Upper lobe of right lung (tissue), 1 donor: ENCODE results near the gene MRPS23. TPM values are rescaled to one million over a fixed set of nuclear protein-coding genes. Genes with fewer than 3 reads are reported as not detected.

Experiments
- ATAC-seq: fragments of 200-7000 bp; cut with Tn5 transposase; one replicate; pipeline ENCODE4 v1.9.1; 2020; ENCODE audit warnings: mild to moderate bottlenecking, moderate library complexity
- DNase-seq: peaks from one replicate; pipeline ENCODE4 v3.0.0-alpha.2; 2020
- H3K27ac ChIP-seq: fragments of 200-600 bp; one replicate; pipeline ENCODE4 v1.8.0; 2022
- H3K27me3 ChIP-seq: fragments of 200-600 bp; one replicate; pipeline ENCODE4 v1.8.0; 2022; ENCODE audit warnings: mild to moderate bottlenecking
- H3K36me3 ChIP-seq: fragments of 200-600 bp; one replicate; pipeline ENCODE4 v1.8.0; 2022
- H3K4me1 ChIP-seq: fragments of 200-600 bp; one replicate; pipeline ENCODE4 v1.8.0; 2022
- H3K4me3 ChIP-seq: fragments of 200-600 bp; one replicate; pipeline ENCODE4 v1.8.0; 2022; ENCODE audit warnings: mild to moderate bottlenecking
- H3K9me3 ChIP-seq: fragments of 200-600 bp; one replicate; pipeline ENCODE4 v1.8.0; 2022
- intact Hi-C: fragments of 100-400 bp; cut with DNase I; formaldehyde crosslinking; loops from one replicate; pipeline ENCODE4 v1.11.0; 2022
- total RNA-seq: library from RNA; stranded (reverse); fragmentation: NEBNext Ultra II Directional; extraction: Animal tissue kit (Norgen Biotek cat#: 25700); gene quantifications from one replicate; pipeline ENCODE4 v1.2.1, GENCODE V29; 2021
- TF ChIP-seq, protein P1 (sequence below): fragments of 200-600 bp; IDR thresholded peaks from one replicate; pipeline ENCODE4 v1.8.0; 2022; ENCODE audit warnings: antibody characterized with exemption
- donor health status: DM: no; HTN: yes; CAD: no; lungs with severe emphysema.

The MRPS23 gene
- total RNA-seq, 1 donor from 2014 or later: 36.0 TPM

DNA sequence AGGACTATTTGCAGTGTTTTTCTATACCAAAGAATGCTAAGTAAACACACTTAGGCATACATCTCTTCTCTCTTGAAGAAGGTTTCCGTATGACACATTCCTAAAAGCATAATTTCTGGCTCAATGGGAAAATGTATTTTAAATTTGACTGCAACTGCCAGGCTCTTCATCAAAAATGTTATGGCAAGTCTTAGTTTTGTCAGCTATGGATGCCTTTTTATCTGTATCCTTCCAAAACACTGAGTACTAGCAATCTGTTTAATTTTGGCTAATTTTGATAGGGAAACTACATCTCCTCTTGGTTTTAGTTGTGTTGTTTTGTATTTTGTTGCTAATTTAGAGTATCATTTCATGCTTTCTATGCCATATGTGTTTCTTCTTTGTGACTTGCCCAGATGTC is 35.4 kb downstream of the MRPS23 start:
- Histone ChIP-seq H3K27ac (no peak overlapping the region), H3K27me3 (no peaks in the 10 kb centered on the region), H3K4me1 (peaks cover 16% of the 10 kb centered on the region), H3K4me3 (no peak overlapping the region), H3K36me3 (no peaks in the 10 kb centered on the region), H3K9me3 (no peaks in the 10 kb centered on the region)
- DNase-seq (no peak), ATAC-seq (no peak)
- TF ChIP-seq, protein P1, sequence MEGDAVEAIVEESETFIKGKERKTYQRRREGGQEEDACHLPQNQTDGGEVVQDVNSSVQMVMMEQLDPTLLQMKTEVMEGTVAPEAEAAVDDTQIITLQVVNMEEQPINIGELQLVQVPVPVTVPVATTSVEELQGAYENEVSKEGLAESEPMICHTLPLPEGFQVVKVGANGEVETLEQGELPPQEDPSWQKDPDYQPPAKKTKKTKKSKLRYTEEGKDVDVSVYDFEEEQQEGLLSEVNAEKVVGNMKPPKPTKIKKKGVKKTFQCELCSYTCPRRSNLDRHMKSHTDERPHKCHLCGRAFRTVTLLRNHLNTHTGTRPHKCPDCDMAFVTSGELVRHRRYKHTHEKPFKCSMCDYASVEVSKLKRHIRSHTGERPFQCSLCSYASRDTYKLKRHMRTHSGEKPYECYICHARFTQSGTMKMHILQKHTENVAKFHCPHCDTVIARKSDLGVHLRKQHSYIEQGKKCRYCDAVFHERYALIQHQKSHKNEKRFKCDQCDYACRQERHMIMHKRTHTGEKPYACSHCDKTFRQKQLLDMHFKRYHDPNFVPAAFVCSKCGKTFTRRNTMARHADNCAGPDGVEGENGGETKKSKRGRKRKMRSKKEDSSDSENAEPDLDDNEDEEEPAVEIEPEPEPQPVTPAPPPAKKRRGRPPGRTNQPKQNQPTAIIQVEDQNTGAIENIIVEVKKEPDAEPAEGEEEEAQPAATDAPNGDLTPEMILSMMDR: no peak
- intact Hi-C loops: no loop called here

DNA sequence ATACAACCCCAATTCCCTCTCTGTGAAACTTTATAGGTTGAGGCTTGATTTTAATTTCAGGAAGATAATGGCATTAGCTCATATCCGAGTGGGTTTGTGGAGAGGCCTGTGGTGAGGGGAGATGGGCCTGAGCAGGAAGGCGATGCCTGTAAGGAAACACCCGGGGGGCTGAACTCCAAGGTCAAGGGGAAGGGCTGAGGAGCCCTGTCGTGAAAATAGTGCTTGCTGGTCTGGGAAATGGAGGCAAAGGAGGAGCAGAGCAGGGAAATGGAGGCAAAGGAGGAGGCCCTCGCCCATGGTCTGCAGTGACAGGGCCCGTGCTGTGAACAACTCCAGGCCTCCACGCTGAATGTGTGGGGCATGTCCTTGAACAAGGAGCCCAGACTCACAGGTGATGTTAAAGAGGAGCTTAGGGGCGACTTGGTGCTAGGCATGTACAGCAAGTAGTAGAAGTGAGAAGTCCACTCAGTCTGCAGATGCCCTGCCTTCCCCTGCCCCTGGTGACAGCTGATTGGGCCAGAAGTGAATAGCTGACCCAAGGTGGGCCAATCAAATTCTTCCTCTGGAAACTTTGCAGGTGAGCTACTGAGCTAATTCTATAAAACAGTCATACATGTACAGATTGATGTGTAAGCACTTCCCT is 38.1 kb downstream of the MRPS23 start:
- Histone ChIP-seq H3K27me3 (no peaks in the 10 kb centered on the region), H3K4me3 (no peak overlapping the region), H3K36me3 (no peaks in the 10 kb centered on the region), H3K9me3 (no peaks in the 10 kb centered on the region), H3K4me1 (peaks cover 16% of the 10 kb centered on the region), H3K27ac (no peak overlapping the region)
- ATAC-seq (no peak), DNase-seq (no peak)
- TF ChIP-seq, protein P1: no peak
- intact Hi-C loops: no loop called here

DNA sequence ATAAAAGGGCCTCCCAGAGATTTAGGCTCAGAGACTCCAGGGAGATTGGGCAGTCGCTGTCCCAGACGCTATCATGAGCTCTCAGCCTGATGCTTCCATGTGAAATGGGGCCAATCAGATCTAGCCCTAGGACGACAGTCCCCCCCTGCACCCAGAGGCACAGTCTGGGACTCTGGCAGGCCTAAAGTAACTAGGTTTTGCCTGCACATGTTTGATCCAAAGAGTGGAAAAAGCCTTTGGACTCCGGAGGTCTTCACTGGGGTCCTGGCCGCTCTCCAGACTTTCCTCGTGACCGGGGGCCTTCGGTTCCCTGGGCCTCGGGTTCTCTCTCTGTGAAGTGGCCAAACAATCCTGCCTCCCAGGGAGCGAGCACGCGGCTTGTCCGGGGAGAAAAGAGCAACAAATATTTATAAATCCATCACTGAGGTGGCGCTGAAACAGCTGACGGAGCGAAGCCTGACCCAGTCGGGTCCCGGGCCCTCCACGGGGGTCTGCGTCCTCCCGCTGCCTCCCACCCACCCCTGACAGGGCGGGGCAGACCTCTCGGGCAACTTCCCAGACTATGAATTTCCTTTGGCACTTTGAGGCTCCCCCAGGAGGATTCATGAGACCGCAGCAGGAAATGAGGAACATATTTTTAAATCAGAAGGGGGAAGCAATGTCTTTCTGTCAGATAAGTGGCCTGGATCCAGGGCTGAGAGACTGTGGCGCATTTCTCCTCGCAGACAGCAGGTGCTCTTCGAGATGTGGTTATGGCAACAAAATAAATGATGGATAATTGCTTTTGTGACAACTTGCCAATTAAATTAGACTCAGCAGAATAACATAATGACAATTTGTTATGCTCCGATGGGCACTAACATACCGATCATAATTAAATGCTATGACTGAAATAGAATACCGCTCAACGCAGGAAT is 38.9 kb downstream of the MRPS23 start:
- peak overlapping the region; percentile 25 for H3K4me3 ChIP-seq
- DNase-seq (no peak), ATAC-seq (peak; percentile 64)
- TF ChIP-seq, protein P1: no peak
- no peaks in the 10 kb centered on the region for H3K27me3 ChIP-seq
- no peaks in the 10 kb centered on the region for H3K9me3 ChIP-seq
- intact Hi-C loops: no loop called here
- peaks cover 16% of the 10 kb centered on the region for H3K4me1 ChIP-seq
- no peaks in the 10 kb centered on the region for H3K36me3 ChIP-seq
- peak overlapping the region; percentile 51 for H3K27ac ChIP-seq

DNA sequence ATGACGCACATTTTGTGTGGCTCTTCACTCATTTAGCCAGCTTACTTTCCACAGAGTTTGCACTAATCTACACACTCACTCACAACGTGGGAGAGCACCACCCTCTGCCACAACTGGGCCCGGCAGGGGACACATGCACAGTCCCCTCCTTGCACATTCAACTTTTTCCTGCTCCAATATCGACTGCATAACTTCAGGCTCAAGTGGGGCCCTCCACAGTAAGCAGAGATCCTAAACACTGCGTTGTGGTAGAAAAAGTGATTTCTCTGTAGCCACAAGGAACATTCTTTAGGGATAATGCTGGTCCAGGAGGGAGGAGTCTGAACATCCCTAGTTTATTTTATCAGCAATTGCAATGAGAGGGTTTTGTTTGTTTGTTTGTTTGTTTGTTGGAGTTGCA is 40.0 kb downstream of the MRPS23 start:
- H3K9me3 ChIP-seq: no peaks in the 10 kb centered on the region
- DNase-seq (no peak), ATAC-seq (no peak)
- TF ChIP-seq, protein P1: no peak
- intact Hi-C loops: no loop called here
- no peak overlapping the region for H3K4me3 ChIP-seq
- H3K27me3 ChIP-seq: no peaks in the 10 kb centered on the region
- H3K4me1 ChIP-seq: peaks cover 16% of the 10 kb centered on the region
- no peaks in the 10 kb centered on the region for H3K36me3 ChIP-seq
- no peak overlapping the region for H3K27ac ChIP-seq

GRCh38 chr17:57808882-57809281 is 41.0 kb downstream of the MRPS23 start:
- H3K27me3 ChIP-seq: no peaks in the 10 kb centered on the region
- H3K36me3 ChIP-seq: no peaks in the 10 kb centered on the region
- peaks cover 16% of the 10 kb centered on the region for H3K4me1 ChIP-seq
- no peak overlapping the region for H3K27ac ChIP-seq
- TF ChIP-seq, protein P1: no peak
- H3K4me3 ChIP-seq: no peak overlapping the region
- DNase-seq: no peak
- H3K9me3 ChIP-seq: no peaks in the 10 kb centered on the region
- no peak for ATAC-seq
- intact Hi-C loops: no loop called here
